22Rv1 (cell line): ENCODE measurements around the gene WHRN.

Experiments
- H3K27ac ChIP-seq: fragments of 450-650 bp; 2 replicates; pipeline ENCODE4 v1.5.1; 2017
- ZFX ChIP-seq: fragments of 450-650 bp; IDR thresholded peaks from 2 replicates; pipeline ENCODE4 v1.6.1; 2017; ENCODE audit warnings: antibody characterized with exemption, borderline replicate concordance
- TF ChIP-seq, protein P1 (sequence below): fragments of 450-650 bp; IDR thresholded peaks from 2 replicates; pipeline ENCODE4 v1.5.1; 2017; ENCODE audit warnings: mild to moderate bottlenecking

The WHRN gene

GRCh38 chr9:114497727-114498382, 7.4 kb downstream of the WHRN start:
- H3K27ac ChIP-seq, result no peak overlapping the region

GRCh38 chr9:114497236-114497635, 8.0 kb downstream of the WHRN start:
- TF ChIP-seq, protein P1, sequence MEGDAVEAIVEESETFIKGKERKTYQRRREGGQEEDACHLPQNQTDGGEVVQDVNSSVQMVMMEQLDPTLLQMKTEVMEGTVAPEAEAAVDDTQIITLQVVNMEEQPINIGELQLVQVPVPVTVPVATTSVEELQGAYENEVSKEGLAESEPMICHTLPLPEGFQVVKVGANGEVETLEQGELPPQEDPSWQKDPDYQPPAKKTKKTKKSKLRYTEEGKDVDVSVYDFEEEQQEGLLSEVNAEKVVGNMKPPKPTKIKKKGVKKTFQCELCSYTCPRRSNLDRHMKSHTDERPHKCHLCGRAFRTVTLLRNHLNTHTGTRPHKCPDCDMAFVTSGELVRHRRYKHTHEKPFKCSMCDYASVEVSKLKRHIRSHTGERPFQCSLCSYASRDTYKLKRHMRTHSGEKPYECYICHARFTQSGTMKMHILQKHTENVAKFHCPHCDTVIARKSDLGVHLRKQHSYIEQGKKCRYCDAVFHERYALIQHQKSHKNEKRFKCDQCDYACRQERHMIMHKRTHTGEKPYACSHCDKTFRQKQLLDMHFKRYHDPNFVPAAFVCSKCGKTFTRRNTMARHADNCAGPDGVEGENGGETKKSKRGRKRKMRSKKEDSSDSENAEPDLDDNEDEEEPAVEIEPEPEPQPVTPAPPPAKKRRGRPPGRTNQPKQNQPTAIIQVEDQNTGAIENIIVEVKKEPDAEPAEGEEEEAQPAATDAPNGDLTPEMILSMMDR, result no peak
- no peak for TF ChIP-seq ZFX
- no peak overlapping the region for H3K27ac ChIP-seq

More at GRCh38 chr9:114497727-114498382, 7.4 kb downstream of the WHRN start:
- TF ChIP-seq ZFX, result no peak
- TF ChIP-seq, protein P1, result no peak

DNA sequence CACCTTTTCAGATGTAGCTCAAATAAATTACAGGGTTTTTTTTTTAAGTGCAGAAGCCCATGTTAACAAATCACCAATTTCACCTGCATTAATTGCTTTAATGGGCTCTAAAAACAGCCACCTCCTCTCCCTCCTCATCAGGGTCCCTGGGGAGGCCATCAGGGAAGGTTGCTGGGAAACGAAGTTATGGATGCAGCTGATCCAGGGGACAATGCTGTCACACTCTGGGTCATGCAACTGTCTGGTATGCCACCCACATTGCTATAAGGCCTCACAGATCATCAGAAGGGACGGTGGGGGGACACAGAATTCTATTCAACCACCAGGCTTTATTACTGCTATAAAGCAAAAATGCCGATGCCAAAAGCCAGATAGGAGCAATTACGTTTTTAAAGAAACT, 9.3 kb downstream of the WHRN start:
- no peak overlapping the region for H3K27ac ChIP-seq
- TF ChIP-seq, protein P1, result no peak
- no peak for TF ChIP-seq ZFX

GRCh38 chr9:114494776-114495569, 10.3 kb downstream of the WHRN start:
- H3K27ac ChIP-seq, result no peak overlapping the region
- TF ChIP-seq, protein P1, result no peak
- TF ChIP-seq ZFX, result no peak

- no peak overlapping the region for H3K27ac ChIP-seq
- TF ChIP-seq ZFX, result no peak
- TF ChIP-seq, protein P1, result no peak
Observed at GRCh38 chr9:114493521-114494184, 11.6 kb downstream of the WHRN start.

GRCh38 chr9:114492991-114493390, 12.3 kb downstream of the WHRN start:
- H3K27ac ChIP-seq, result no peak overlapping the region
- no peak for TF ChIP-seq ZFX
- TF ChIP-seq, protein P1, result no peak
